SHP77 (cell line): ENCODE results near the gene RAB1B.
"Not testable (repeated sequence)": the region's sequence is repeated elsewhere in the genome, so short reads cannot be mapped to it uniquely, and the experiment has no call there.

Experiments
- DNase-seq, 2 experiments: peaks; one replicate each; lab custom pipeline; 2025; lab: John Stamatoyannopoulos, UW

Gene RAB1B

DNA sequence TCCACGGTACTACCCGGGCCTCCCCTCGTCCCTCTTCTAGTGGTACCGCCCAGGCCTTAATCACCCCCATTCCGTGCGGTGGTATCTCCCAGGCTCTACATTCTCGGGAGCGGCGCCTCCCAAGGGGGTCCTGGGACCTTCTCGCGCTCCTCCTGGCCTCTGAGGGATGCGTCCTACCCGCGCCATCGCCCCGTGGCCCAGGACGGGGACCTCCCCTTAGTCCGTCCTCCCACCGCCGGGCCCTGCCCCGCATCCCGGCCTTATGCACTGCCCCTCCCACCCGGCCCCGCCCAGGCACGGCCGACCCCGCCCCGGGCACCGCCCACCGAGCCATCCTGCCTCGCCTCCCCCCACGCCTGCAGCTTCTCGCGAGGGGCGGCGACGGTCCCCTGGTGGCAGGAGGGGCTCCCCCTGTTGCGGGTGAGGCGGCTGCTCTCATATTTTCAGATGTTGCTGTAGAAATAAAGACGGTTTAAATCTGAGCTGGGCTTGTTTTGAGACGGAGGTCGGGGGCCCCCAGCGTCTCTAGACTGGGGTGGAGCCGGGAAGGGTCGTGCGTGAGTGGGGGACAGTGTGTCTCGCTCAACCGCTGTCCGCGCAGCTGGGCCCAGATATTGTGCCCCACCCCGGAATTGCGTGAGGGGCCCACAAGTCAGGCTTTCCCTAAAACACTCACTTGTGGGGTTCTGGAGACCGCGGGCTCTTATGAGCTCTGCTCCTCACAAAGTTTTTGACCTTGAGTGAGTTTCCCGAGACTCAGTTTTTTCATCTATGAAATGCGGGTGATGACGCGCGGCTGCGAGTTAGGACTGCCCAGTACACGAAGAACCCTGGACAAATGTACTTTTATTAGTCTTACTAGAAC lies 828 bp upstream of the RAB1B start:
- DNase-seq, result peak; percentile 81 to 82

DNA sequence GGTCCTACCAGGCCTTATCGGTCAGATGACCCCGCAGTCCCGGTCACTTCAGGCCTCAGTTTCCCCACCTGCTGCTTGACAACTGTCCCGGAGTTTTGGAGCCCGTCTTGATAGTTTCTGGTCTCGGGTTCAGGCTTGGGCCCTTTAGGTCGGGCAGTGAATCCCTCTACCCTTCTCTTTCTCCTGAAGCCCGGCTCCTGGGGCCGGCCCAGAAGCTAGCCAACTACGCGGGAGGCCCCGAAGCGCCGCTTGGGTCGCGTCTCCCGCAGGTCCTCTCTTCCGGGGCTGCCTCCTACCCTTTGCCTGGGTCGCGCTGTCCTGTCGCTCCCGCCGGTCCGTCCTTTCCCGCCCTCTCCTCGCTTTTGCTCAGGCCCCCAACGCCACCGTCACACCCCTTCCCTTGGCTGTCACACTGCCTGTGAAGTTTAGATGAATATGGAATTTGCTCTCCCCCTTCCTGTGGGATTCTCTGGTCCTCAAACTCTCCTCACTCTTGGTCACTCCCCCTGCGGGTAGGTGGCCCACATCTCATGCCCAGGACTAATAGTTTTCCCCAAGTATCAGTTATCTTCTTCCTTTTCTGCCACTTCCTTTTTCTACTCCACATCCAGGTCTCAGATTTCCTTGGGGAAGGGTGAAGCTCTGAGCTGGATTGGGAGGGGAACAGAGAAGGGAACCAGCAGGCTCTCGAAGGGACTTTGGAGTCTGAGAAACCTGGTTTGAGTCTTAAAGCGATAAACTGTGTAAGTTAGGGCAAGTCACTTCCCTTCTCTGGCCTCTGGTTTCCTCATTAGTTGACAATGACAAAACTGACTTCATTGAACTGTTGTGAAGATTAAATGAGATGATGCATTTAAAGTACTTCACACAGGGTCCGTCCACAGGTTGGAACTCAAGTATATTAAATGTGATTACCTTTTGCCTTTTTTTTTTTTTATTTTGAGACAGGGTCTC lies 790 bp downstream of the RAB1B start:
- DNase-seq, result no peak

DNA sequence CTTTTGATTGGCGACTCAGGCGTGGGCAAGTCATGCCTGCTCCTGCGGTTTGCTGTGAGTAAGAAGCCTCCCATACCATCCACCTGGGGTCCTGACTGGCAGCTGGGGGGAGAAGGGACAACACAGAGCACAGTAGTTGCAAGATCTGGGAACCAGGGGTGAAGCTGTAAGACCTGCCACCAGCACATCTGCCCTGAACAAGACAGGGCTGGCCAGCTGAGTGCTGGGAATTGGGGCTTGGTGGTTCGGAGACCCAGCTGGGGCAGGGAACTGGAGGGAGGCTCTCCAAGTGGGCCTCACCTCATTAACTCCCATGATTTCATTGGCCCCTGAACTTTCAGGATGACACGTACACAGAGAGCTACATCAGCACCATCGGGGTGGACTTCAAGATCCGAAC lies 3.4 kb downstream of the RAB1B start:
- DNase-seq, result no peak

DNA sequence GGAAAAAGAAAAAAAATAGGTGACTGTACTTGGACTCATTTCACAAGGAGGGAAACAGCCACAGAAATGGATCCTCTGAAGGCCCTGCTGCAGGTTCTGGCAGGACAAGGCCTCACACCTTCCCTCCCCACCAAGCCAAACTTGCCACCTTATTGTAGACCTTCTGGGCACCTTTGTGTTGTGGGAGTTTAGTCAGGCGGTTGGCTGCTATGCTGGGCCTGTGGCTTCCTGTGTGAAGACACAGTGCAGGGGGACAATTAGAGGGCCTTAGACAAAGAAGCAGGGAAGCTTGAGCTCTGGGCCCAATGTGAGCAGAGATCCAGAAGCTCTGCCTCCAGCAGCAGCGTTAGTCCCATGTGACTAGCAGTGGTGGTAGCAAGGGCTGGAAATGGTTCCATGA lies 4.2 kb downstream of the RAB1B start:
- no peak for DNase-seq

DNA sequence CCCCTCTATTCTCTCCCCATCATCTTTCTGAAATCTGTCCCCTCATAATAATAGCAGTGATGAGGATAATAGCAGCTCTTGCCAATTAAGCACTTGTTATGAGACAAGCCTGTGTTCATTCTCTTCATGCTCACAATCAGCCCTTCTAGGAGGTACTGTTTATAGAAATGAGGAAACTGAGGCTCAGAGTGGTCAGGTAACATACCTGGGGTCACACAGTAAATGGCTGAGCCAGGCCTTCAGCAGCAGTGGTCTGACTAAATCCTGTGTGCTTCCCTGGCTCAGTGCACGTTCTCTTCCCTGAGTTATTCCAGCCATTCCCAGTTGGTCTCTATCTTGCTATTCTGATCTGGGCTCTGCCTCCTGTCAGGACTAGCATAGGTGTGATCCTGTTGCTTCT lies 5.8 kb downstream of the RAB1B start:
- no peak for DNase-seq

DNA sequence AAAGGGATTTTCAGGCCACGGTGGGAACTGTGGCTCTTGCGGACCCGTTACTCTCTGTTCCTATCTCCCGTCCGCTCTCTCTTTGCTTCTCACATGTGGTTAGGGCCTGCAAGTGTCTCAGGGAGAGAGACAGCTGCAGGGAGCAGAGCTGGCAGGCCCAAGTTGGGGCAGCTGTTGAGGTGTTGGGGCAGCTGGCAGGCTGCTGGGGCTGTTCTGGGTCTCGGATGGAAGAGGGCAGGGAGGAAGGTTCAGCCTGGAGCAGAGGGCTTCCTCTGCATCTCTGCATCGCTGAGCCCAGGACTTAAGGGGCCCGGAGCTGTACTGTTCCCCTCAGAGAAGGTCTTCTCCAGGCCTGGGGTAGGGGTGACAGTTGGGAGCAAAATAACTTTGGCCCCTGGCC lies 7.0 kb downstream of the RAB1B start:
- DNase-seq, result no peak

DNA sequence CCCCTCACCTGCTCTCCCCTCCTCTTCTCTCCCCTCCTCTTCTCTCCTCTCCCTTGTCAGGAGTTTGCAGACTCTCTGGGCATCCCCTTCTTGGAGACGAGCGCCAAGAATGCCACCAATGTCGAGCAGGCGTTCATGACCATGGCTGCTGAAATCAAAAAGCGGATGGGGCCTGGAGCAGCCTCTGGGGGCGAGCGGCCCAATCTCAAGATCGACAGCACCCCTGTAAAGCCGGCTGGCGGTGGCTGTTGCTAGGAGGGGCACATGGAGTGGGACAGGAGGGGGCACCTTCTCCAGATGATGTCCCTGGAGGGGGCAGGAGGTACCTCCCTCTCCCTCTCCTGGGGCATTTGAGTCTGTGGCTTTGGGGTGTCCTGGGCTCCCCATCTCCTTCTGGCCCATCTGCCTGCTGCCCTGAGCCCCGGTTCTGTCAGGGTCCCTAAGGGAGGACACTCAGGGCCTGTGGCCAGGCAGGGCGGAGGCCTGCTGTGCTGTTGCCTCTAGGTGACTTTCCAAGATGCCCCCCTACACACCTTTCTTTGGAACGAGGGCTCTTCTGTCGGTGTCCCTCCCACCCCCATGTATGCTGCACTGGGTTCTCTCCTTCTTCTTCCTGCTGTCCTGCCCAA lies 7.7 kb downstream of the RAB1B start:
- DNase-seq, result no peak

DNA sequence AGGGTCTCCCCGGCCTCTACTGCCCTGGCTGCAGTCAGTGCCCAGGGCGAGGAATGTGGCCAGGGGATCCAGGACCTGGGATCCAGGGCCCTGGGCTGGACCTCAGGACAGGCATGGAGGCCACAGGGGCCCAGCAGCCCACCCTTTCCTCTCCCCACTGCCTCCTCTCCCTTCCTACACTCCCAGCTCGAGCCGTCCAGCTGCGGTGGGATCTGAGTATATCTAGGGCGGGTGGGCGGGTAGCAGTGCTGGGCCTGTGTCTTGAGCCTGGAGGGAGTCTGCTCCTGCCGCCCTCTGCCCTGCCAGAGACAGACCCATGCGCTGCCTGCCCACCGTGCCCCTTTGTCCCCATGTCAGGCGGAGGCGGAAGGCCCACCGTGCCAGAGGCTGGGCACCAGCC lies 8.2 kb downstream of the RAB1B start:
- DNase-seq, result not testable (repeated sequence)

DNA sequence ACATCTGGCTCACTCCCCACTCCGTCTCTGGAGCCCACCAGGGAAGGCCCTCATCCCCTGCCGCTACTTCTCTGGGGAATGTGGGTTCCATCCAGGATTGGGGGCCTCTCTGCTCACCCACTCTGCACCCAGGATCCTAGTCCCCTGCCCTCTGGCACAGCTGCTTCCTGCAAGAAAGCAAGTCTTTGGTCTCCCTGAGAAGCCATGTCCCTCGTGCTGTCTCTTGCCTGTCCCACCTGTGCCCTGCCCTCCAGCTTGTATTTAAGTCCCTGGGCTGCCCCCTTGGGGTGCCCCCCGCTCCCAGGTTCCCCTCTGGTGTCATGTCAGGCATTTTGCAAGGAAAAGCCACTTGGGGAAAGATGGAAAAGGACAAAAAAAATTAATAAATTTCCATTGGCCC lies 8.6 kb downstream of the RAB1B start:
- DNase-seq, result not testable (repeated sequence)

DNA sequence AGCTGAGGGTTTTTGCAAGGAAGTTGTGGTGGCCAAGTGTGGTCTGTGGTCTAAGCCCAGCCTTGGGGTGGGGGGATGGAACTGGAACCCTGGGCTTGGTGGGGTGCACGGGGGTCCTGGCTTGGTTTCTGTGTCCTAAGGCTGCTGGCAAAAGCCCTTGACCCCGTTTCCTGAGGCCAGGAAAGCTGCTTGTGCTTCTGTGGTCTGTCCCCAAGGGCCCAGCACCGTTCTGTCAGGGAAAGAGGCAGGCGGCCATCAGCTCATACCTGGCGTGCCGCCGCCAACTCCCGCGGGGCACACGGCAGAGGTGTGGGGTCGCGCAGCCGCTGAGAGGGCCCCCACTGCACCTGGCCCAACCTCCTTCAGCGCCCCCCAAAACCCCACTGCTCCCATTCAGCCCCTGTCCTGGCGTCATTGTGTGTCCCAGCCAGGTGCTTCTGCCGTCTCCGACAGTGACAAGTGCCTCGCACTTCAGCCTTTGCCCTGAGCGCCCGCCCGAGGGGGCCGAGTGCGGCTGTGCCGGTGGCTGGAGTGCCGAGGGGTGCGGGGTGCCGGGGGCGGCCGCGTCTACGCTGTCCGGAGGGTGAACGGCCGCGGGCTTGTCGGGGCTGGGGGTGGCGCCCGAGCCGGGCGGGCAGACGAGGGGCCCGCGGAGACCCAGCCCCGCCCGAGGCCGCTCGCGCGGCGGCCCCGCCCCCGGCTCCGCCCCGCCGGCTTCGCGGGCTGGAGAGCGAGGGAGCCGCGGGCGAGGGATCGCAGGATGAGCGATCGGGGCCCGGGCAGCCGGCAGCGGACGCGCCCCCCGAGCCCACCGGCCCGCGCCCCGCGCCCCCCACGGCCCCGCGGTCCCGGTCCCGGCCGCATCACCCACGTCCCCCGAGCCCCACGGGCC lies 9.3 kb downstream of the RAB1B start, which contains the start of gene CNIH2:
Gene CNIH2 (plus strand): TSS at position 705 of the 892 bp plus-strand sequence. CDS start 282 bp downstream, outside the sequence.
- DNase-seq, result peak; percentile 47 to 66

DNA sequence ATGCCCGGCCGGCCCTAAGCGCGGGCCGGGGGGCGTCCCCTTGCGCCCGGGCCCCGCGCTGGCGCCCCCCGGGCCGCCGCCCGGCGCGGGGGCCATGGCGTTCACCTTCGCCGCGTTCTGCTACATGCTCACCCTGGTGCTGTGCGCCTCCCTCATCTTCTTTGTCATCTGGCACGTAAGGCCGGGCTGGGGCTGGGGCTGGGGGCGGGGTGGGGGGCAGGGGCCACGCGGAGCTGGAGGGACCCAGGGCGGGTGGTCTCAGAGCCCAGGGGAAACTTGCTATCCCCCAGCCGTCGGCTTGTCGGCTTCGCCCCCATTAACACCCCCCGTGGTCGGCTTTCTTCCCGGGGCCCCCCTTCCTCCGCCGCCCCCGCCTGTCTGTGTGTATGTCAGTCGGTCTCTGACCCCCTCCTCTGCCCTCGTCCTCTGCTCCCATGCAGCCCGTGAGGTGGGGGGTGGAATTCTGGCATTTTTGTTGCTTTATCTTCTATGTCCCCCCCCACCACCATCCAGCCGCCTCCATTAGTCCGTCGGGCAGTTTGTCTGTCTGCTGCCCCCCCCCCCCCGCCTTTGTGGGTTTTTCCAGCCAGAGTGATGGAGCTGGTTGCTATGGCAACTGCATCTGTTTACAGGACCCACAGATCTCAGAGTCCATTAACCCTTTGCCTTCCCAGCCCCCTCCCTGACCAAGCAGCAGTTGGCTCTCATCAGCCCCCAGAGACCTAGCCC lies 10.1 kb downstream of the RAB1B start:
- no peak for DNase-seq

DNA sequence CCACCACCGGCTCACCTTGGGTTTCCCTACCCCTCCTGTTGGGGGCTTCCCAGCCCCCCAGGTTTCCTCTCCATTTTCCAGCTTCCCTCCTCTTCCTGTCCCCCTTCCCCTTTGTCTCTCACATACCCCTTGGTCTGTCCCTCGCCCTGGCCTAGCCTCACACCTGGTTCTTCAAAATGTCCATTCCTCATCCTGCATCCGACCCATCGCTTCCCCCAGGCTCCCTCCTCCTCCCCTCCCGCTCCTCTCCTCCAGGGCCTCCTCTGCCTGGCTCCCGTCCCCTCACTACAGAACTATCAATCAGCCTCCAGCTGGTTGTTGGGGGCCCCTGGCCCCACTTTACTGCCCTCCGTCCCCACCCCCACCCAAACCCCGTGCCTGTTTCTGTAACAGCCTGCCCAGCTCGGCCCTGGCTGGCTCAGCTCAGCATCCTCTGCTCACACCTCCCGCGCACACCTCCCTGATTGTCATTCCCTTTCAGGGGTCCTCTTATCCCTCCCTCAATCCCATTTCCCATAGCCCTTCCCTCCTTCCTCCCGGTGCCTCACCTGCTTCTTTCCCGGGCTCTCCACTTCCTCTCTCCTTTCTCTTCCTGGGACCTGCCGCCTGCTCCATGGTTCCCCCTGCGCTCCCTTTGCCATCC lies 10.8 kb downstream of the RAB1B start:
- DNase-seq, result no peak

DNA sequence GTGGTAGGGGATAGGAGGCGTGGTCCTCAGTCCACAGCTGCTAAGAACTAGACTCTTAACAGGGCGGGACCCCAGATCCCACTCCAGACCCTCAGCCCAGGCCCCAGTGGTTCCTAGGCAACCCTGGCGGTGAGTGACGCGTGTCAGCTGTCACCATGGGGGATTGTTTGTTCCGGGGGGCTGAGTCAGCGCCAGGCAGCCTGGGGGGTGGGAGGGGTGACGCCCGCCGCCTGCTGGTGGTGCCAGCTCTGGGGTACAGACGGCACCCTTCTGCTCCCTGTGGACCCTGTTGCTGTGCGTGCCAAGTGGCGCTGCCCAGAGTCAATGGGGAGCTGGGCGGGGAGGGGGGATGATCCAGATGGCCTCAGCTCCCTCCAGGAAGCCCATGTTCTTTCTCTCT lies 12.0 kb downstream of the RAB1B start:
- no peak for DNase-seq

DNA sequence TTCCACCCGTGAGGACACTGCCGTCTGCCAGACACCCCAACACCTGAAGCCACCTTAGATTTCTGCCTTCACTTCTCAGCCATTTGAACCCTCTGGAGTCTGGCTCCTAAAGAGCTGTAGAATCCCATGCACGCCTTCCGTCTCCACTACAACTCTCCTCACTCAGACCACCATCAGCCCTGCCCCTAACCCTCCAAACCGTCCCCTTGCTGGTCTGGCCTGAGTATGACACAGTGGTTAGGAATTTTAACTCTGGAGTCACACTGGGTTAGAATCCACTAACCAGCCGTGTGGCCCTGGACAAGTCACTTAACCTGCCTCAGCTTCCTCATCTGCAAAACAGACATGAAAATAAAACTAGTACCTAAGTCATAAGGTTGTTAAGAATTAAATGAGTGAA lies 12.6 kb downstream of the RAB1B start:
- DNase-seq, result no peak

DNA sequence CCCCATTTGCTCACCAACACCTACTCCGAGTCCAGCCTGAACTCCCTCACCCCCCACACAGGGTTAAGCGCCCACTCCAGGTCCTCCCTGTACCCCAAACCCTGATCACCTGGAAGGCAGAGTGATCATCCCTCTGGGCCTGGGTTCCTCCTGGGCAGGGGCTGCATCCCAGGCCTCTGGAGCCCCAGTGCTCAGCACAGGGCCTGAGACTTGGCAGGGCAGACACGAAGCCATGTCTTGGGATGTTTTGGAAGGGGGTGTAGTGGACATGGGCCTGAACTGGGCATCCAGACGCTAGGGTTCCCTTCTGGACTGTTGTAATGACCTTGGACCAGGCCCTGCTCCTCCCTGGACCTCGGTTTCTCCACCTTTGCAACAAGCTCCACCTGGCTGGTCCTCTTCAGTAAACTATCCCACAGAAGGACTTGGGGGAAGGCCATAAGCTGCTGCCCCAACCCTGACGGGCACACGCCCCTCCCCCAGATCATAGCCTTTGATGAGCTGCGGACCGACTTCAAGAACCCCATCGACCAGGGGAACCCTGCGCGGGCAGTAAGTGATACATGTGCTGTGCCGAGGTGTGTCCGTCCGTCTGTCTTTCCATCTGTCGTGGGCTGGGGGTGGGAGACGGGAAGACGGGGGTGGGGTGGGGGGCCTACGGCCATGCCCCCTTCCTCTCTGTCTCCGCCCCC lies 13.5 kb downstream of the RAB1B start:
- no peak for DNase-seq

DNA sequence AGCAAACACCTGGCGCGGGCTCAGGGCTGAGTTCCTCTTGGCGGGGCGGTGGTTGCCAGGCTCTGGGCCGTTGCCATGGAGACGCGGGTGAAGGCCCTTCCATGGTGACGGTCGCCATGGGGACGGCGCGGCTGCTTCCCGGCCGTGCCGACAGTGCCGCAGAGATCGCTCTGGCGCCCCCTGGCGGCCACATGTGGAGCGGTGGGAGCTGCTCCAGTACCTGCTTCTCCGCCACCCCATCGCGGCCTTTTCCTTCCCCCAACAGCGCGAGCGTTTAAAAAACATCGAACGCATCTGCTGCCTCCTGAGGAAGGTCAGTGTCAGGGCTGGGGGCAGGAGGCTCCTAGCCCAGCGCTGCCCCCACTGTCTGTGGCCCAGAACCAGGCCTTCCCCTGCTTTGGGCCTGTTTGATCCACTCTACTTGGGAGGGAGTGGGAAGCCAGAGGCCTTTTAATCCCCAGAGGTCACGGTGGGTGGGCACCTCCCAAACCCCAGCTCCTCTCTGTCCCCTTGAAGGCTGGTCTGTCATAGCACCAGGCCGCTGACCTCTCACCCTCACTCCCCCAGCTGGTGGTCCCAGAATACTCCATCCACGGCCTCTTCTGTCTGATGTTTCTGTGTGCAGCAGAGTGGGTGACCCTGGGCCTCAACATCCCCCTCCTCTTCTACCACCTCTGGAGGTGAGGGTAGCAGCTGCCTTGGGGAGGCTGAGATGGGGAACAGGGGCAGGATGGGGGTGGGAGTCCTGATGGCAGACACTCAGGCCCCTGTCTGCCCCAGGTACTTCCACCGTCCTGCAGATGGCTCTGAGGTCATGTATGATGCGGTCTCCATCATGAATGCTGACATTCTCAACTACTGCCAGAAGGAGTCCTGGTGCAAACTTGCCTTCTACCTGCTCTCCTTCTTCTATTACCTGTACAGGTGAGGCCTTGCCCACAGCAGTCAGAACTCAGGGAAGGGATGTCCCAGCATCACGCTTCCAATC lies 14.3 kb downstream of the RAB1B start:
- peak; percentile 99 for DNase-seq

DNA sequence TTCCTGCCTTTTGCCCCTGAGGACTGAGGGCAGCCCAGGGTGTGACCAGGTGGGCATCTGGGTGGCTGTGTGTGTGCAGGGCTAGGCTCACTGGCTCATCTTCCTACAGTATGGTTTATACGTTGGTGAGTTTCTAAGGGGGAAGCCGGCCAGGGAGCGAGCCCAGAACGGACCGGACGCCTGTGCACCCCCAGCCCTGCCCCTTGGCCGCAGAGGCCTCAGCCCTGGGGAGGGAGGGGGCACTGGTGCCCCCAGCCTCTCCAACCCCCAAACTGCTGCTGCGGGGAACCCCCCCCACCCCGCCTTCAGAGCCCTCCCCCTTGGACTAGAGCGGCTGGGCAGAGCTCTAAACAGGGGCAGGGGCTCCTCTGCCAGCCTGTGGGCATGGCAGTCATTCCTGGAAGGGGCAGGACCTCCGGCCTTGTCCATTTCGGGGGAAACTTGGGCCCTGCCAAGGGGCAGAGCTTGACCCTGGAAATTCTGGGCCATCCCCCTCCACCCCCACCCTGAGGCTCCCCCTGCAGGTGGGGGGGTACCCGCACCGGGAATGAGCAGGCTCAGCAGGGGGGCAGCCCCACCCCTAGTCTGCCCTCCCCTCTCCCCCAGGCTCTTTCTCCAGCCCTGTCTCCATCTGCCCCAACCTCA lies 15.1 kb downstream of the RAB1B start:
- DNase-seq, result no peak
